HG03432 (cell line): Measurements from ENCODE around the gene NPTXR.

Experiments used
- ATAC-seq: cut with Tn5 transposase; IDR thresholded peaks from one replicate; pipeline ENCODE4 v1.9.1; 2021; ENCODE audit warnings: mild to moderate bottlenecking, moderate library complexity; ENCODE audit not compliant: unreplicated experiment

NPTXR gene

GRCh38 chr22:38774496-38775166 lies 69.2 kb downstream of the NPTXR start:
- no peak for ATAC-seq

GRCh38 chr22:38773363-38773946 lies 70.4 kb downstream of the NPTXR start:
- no peak for ATAC-seq

- ATAC-seq, result no peak
Measured at GRCh38 chr22:38772623-38772873, 71.3 kb downstream of the NPTXR start.

GRCh38 chr22:38770257-38770949 lies 73.4 kb downstream of the NPTXR start:
- ATAC-seq, result no peak
